ENCODE data around the gene TESMIN.

The TESMIN gene

DNA sequence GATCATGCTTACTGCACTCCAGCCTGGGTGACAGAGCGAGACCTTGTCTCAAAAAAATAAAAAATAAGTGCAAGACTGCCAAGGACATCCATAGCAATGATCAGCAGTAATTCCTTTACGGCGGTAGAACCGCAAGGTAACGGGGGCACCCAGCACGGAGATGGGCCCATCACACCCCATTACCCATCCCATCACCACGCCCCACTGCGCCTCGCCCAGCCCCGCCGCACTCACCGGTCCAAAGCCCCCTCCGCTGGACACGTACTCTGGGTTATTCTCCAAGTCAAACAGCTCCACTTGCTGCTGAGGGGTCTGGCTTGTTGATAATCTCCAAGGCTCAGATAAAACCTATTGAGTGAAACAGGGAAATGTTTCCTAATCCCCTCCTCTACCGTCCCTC lies 8.7 kb upstream of the TESMIN start:
- DNase-seq, result no peak

DNA sequence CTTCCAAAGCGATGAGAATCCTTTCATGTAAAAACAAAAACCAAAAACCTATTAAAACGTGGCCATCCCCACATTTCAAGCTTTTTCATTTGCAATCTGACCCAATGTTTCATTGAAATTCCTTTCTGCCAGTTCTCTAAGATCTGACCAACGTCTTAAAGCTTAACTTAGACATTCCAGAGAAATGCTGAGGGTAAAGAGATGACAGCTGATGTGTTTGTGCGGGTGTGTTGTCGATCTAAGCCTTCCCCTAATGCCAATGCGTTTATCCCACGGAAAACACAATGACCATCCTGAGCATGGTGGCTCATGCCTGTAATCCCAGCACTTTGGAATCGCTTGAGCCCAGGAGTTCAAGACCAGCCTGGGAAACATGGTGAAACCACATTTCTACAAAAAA lies 6.4 kb upstream of the TESMIN start:
- DNase-seq, result no peak

DNA sequence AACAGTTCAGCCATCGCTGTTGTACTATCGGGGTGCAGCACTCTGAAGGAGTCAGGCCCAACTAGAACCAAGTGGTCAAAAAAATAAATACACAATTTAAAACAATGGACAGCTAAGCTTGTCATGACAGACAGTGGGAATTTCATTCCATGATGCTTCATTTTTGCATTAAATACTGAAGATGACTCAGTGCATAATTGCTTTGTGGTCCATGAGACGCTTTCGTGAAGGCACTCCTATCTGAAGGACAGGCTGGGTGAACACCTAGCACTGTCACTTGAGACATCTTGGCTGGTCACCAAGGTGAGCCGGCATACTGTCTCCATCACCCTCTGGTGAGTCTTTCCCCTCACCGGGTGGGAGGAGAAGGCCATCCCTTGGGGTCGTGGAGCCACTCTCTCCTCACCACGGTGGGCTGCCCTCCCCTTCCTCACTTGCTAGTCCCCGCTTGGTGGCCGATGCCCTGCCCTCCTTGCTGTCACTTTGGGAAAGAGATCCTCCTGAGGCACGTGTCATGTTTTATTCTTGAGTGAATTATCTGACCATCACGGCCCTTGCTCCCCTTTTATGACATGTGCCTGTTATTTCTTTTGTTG lies 4.9 kb upstream of the TESMIN start:
- no peak for DNase-seq

DNA sequence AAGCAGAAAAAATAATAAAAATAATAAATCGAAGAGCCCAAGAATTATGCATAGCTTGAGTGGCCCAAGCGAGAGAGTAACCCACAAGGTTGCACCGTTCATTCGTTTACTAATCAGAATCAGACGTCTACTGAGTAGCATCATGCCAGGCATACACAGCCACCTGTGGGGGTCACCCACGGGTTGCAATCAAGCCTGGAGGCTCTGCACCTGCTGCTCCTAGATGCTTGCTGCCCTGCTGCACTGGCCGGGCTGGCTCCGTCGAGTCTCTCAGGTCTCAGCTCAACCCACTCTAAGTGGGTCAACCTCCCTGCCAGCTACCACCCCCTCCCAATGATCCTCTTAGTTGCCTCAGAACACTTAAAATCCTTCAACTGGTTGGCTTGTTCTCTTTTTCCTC lies 2.0 kb upstream of the TESMIN start:
- no peak for DNase-seq

DNA sequence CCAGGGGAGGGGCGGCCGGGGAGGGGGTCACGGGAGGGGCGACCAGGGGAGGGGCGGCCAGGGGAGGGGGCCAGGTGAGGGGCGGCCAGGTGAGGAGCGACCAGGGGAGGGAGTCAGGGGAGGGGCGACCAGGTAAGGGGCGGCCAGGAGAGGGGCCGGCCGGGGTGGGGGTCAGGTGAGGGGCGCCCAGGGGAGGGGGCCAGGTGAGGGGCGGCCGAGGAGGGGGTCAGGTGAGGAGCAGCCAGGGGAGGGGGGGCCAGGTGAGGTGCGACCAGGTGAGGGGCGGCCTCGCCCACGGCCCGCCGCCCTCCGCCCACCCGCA lies 355 bp downstream of the TESMIN start:
- DNase-seq, result no peak

DNA sequence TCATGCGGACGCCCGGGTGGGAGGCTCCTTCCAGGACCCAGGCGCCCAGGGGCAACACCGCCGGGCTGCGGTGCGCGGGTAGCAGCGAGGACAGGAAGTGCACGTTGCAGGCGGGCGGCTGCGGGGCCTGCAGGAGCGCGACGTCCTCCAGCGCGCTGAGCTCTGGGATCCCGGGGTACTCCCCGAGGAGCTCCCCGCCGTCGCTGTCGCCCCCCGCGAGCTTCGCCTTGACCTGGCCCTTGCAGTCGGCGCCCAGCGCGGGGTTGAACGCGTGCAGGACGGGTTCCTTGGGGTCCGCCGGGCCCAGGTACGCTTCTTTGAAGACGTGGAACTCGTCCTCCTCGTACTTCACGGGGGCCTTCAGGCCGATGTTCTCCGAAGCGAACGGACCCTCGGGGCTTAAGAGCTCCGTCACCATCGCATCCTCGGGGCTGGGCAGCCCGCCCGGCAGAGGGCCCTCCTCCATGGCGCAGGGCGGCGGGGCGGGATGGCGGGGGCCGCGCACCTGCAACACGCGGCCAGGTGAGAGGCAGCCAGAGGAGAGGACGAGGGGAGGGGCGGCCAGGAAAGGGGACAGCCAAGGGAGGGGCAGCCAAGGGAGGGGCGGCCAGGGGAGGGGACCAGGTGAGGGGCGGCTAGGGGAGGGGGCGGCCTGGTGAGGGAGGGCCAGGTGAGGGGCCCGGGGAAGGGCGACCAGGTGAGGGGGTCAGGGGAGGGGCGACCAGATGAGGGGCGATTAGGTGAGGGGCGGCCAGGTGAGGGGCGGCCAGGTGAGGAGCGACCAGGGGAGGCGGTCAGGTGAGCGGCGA lies 921 bp downstream of the TESMIN start:
- peak; percentile 35 for DNase-seq

DNA sequence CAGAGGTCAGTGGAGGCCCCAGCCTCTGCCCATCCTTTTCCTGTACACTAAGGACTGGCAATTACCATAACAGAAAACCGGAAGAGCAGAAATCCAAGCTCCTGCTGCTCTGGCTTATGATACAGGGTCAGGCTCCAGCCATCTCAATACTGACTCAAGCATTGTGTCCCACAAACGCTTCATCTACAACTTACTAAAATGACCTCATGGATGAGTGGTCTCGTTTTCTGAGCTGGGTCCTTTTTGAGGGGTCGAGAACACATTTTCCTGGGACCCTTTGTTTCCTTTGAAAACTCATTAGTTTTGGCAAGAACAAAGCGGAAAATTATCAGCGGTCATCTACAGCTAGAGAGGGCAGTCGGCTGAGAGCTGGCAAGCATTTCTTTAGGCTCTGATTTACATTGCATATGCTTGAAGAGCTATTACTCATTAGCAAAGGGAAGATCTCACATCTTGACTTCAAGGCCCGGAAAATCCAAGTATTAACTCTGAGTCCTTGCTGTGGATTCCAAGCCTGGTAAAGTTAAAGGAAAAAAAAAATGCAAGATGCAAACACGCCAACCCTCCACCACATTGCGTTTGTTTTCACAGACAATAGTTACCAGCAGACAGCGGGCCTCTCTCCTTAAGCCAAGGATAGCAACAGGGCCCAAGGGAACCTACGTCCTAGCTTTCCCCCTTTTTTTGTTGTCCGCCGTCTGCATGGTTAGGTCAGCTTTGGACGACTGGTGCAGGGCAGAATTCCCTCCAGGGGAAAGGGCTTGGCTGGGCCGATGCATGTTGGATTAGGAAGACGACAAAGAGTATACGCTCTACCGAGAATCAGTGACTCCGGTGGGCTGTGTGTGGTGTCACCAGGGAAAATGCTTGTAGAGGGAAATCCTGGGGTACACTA lies 1.8 kb downstream of the TESMIN start:
- no peak for DNase-seq

DNA sequence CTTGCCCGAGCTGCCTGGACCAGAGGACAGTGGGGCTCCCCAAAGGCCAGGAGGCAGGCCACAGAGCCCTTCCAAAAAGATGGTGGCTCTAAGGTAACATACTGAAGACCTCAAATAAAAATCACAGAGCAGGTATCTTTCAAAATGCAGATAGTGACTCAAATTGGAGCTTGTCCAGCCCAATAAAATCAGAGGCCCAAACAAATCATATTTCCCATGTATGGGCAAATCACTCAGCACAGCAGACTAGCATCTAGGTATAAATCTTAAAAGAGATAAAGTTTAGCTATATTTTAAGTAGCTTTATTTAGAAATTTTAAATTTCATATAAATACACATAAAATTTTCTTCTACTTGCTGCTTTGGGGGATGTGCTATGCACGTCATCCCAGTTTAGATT lies 3.3 kb downstream of the TESMIN start:
- no peak for DNase-seq

DNA sequence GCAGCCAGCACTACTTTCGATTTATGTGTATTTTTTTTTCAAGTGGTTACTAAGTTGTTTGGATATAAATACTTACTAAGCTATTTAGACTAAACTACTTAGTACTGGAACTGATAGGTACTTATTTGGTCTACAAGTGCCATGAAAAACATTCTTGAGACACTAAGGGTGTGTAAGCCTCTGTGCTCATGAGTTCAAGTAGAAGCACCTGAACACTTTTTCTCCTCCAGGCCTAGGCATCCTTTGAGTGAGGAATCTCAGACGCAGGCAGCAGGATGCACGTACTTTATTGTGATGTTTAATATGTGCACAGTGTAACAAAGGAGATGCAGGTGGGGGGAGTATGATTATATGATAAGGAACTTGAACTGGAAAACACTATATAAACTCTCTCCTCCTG lies 7.8 kb downstream of the TESMIN start:
- DNase-seq, result no peak

DNA sequence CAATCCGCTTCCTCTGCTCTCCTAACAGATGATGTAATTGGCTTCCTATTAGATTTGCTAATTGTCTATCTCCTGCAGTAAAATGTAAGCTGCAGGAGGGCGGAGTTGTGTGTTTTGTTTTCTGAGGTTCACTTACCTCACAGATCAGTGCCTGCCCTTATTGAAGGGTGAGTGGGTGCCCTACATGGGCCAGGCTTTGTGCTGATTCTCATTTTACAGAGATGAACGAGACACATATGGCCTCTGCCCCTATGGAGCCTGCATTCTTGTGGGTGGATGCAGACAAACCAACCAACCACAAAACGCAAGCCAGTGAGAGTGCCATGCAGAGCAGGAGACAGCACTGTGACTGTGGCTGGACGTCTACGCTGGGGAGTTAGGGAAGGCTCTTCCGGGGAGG lies 9.9 kb downstream of the TESMIN start:
- no peak for DNase-seq

DNA sequence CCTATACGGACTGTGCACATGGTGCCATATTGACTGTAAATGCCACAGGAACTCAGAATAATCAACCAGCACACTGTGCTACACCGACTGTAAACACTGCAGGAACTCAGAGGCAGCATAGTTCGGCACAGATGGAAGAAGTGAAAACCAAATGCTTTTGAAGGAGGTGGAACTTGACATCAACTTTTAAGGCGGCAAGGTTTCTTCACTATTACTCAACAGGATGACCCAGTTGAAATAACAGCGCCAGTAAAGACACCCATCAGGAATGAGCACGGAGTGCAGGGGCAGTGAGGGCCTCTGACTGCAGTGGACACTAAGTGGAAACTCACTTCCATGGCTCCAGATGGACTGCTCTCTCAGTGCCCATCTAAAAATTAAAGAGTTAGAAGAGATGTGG lies 15.7 kb downstream of the TESMIN start:
- DNase-seq, result no peak

DNA sequence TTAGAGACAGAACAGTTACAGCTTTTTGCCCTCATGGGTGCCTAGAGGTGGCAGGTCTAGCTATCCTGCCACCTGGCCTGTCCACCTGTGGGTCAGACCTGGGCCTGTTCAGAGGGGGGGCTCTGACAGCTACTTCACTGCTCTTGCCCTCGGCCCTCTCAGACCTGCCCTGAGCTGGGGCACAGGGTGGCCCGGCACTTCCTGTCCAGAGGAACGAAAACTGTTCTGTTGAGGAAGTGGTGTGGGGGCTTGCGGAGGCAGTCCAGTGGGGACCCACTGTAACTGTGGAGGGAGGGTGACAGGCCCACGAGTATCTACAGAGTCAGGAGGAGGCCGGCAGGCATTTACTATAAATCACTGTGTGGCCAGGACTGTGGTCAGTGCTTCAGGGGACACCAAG lies 16.2 kb downstream of the TESMIN start:
- no peak for DNase-seq

DNA sequence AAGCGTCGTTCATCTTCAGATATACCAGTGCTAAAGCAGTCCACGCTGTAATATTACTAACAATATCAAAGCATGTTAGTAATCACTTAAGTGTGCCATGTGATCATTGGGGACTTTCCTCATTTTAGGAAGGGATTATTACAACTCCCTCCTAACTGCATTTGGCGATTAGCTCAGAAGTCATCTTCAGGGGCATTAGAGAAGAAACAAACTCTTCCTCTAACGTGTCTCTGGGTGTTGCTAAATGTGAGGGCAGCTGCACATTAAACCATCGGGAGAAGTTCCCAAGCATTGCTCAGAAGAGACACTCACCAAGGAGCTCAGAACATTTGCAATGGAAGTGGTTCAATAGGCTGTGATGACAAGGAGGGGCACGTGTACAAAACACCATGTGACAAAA lies 17.2 kb downstream of the TESMIN start:
- no peak for DNase-seq

DNA sequence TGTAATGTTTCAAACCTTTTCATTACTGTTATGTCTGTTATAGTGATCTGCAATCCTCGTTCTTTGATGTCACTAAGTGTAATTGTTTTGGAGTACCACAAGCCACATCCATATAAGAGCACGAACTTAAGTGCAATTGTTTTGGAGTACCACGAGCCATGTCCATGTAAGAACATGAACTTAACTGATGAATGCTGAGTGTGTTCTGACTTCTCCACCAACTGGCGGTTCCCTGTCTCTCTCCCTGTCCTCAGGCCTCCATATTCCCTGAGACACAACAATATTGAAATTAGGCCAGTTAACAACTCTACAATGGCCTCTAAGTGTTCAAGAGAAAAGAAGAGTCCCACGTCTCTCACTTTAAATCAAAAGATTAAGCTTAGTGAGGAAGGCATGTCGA lies 23.5 kb downstream of the TESMIN start:
- DNase-seq, result no peak

DNA sequence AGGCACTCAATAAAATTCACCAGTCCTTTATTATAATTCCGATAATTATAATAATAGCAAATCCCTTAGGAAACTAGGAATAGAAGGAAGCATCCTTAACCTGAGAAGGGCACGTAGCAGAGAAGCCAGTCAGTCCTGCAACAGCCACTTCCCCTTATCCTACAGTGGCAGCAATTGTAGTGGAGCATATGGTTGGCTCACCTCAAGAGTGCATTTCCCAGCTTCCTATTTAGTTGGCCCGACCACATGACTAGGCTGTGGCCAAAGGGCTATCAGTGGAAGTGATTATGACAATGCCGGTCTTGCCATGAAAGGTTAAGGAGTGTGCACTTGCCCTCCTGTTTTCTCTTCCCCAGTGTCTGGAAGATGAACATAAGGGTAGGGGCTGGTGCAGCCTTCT lies 27.0 kb downstream of the TESMIN start:
- DNase-seq, result no peak

DNA sequence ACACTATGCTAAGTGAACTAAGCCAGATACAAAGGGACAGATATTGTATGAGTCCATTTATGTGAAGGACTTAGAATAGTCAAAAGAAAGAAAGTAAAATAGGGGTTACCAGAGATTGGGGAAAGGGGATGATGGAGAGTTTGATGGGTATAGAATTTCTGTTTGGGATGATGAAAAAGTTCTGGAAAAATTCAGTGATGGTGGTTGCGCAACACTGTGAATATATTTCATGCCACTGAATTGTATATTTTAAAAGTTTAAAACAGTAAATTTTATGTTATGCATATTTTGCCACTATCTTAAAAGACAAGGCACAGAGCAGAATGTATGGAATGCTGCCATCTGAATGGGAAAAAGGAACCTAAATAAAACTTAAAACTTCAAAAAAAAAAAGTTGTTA lies 29.2 kb downstream of the TESMIN start:
- no peak for DNase-seq

DNA sequence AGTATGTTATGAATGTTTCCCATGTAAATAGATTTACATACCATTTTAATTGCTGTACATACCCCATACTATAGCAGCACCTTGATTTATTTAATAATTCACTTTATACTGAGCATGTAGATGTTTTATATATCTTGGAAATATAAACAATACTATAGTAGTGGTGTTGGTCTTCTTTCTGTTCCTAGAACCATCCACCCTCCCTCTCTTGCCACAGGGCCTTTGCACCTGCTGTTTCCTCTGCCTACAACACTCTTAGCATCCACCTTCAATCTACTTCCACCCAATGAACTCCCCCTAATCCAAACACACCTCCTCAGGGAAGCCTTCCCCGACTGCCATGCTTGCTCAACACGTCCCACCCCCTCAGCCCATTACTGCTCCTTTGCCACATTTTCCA lies 30.2 kb downstream of the TESMIN start:
- no peak for DNase-seq

DNA sequence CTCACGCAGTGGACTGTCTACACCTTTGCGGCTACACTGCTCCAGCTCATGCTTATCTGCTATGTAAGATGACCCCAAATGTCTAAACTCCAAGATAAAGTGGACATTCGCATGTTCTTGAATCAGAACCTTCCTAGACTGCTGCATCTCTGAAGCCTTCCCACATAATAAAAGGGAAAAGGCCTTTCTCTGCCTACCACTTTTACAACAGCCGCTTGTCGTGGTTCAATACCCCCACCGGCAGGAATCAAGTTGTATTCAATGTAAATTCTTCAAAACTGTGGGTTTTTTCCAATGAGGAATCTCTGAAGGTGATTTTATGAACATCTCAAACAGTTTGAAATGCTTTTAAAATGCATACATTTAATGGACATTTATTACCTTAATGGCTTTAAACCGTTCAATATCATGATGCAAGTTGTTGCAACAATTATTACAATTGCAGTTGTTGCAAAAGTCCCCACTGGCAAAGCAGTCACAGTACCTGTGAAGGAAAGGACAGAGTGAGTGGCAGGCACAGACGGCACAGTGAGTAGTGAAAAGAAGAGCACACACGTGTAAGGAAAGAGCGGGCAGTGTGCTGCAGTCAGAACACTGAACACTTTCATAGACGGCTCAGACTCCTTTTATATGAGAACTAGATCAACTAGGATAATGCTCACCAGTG lies 35.7 kb downstream of the TESMIN start:
- DNase-seq, result no peak

DNA sequence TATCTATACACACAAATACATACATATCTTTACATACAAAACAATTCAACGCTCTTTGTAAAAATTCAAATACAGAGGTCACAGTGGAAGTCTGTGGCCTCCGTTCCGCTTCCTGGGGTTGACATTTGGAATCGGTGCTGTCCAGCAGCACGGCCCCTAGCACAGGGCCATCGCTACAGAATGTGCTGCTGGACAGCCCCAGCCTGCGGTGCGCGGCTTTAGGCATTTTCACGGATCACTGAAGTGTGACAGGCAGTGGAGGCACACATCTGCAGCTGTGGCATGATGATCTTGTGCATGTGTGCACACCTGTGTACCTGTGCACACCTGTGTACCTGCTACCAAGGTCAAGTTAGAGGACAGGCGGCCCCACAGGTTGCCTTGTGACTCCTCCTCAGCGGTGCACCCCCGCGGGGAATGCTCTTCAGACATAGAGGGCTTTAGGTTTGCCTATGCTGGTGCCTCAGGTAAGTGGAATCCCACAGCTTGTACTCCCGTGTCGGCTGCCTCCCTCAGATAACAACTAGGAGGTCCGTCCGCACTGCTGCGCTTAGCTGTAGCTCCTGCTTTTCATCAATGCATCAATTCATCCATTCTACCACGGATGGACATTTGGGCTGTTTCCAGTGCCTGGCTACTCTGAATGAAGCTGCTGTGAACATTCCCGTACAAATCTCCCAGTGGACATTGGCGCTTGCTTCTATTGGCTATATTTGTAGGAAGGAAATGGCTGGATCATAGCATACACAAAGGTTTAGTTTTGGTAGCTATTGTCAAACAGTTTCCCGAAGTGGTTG lies 37.1 kb downstream of the TESMIN start:
- DNase-seq, result no peak

DNA sequence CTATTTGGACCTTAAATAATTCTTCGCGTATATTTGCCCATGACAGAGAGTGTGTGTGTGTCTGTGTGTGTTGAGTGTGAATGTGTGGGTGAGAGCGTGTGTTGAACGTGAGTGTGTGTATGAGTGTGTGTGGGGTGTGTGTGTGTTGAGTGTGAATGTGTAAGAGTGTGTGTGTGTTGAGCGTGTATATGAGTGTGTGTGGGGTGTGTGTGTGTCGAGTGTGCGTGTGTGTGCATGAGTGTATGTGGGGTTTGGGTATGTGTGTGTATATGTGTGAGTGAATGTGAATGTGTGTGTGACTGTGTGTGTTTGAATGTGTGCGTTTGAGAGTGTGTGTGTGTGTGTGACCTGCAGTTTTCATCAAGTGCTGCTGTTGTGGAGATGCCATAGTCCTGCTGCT lies 40.2 kb downstream of the TESMIN start:
- DNase-seq, result no peak

DNA sequence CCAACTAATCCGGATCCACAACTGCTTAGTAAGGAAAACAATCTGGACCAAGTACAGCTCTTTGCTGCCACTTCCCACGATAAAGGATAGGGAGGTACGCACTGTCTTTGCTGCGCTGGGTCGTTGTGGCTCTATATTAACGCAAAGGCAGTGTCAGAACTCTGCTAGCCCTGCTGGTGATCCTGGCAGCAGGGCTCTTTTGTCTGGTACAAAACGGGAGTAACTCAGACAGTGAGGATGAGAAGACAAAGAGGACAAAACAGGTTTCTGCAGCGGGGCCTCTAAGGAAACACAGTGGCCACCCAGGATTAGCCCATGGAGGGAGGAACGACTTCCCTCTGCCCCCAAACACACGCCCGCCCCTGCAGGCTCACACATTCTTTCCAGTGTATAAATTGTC lies 40.9 kb downstream of the TESMIN start:
- no peak for DNase-seq

DNA sequence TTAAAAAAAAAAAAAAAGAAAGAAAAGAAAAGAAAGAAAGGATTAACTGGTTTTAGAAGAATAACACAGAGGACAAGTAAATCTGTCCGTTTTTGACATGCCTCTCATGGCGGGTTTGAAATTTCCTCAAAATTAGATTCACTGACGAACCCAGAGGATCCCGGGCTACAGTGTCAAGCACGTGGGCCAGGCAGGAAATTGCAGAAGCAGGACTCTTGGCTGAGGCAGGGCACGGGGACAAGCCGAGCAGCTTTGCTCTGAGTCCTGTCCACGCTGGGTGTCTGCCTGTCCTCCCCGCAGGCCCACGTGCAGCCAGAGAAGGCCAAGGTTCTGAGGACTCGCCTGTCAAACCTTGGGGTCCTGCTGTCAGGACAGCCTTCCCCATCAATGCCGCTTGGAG lies 42.3 kb downstream of the TESMIN start:
- DNase-seq, result no peak

DNA sequence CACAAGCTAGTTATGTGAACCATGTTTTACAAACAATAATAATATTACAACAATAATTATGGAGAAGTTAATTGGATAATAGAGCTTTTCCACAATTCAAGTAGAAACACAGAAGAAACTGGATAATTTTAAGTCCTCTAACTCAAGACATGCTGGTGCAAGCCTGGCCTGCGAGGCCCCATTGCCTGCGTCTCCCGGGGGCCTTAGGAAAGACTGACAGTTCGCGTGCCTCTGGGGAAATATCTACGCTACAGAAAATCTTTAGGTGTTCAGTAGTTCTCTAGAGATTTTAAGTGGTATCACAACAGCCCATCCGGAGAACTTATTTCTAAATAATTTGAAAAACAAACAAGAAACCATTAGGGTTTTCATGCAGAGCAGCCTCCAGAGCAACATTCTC lies 43.8 kb downstream of the TESMIN start:
- no peak for DNase-seq
